NCI-H1092 (cell line): Measurements from ENCODE around the gene U2AF1L4.

Experiments
- DNase-seq: peaks from one replicate; lab custom pipeline; 2025; lab: John Stamatoyannopoulos, UW

The U2AF1L4 gene

DNA sequence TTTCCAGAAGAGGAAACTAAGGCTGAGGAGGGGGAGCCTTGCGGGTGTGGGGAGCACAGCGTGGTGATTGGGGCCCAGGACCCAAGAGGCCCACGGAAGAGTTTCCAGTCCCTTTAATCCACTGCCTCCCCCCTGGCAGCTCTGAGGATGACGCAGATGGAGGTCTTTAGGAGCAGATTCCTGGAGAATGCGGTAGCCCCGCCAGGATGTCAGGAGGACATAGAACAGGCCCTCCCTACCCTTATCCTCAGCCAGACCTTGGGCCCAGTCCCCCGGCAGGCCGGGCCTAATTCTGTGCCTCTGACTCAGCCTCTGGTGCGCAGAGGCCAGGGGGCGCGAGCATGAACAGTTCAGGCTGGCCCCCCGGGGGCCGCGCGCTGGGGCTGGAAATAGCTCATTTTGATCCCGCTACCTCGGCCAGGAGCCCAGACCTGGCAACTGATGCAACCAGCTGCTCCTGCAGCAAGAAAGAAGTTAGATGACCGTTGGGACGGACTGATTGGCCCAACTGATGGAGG, 12.1 kb upstream of the U2AF1L4 start:
- peak; percentile 63 for DNase-seq

DNA sequence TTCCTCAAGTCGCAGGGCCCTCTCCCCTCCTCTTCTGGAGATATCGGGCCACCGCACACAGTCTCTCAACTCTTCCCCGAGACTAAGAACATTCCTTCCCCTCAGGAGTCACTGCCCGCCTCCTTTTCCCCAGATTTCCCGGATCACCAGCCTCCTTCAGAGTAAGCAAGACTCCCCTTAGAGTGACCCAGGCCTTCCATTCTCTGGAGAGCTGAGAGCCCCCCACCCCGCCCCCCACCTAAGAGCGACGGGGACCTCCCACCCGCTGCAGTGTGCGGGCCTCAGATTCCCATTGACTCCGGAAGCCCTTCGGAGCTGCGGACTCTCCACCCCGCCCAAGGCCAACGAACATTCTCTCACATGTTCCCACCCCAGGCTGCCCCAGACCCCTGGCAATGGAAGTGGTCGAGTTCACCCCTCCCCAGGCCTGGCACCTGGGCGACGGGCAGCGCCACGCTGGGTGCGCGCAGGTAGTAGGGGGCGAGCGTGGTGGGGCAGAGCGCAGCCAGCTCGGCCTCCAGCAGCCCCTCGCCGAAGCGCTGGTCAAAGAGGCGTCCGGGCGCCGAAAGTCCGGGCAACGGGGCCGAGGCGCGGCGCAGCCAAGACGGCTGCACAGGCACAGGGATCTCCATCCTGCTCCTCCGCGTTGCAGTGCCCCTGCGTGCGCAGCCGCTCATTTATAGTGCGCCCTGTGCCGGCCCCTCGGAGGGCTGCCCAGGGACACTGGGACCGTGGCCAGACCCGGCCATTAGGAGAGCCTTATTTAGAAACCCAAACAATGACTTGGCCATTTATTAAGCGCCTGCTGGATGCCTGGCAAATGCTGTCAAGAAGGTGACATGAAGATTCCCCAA, 11.4 kb upstream of the U2AF1L4 start, which contains the start of gene HSPB6:
TSS of gene HSPB6 (minus strand) at position 653 of the 854 bp plus-strand sequence. CDS start at position 632, 21 bp downstream.
- no peak for DNase-seq

DNA sequence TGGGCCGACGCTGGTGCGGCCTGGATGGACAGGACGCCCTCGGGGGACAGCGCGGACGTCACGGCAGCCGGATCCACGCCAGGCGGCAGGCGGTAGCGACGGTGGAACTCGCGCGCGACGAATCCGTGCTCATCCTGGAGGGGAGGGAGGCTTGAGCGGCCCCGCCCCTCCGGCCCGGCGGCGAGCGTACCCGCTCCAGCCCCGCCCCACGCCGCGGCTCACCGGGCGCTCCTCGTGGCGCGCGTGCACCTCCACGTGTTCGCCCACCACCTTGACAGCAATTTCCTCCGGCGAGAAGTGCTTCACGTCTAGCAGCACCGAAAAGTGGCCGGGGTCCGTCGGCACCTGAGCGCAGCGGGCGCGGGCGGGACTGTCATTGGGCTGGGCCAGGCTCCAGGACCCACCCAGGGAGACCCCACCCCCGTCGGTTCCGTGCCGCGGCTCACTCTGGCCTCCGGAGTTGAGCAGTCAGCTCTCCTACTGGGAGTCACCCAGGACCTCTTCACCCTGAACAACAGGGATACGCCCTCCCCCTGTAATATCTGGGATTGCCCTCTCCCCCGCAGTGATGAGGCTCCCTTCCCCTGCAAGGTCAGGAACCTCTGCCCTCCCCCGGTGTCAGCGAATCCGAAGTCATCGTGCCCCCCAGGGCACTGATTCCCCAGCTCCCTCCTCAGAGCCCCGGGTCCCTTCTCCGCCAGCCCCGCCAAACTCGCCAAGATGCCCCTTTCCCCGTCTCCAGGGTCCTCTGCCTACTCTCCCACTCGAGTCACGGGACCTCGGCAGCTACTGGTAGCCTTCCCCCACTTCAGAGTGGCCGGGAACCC, 10.5 kb upstream of the U2AF1L4 start:
- DNase-seq = no peak

DNA sequence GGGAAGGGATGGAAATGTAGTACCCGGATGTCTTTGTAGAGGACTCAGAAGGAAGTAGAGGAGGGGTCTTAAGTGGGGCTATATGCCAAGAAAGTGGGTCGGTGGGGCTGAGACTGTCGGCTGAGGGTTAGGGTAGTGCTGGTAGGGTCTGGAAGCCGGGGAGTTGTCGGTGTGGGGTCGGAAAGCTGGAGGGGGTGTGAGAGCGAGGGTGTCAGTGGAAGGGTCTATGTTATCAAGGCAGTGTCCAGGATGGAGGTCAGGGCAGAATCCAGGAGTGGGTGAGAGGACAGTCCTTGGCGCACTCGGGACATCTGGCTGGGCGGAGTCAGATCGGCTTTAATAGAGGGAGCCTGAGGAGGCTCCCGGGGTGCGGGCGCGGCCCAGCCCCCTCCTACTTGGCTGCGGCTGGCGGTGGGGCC, 9.9 kb upstream of the U2AF1L4 start:
- no peak for DNase-seq

DNA sequence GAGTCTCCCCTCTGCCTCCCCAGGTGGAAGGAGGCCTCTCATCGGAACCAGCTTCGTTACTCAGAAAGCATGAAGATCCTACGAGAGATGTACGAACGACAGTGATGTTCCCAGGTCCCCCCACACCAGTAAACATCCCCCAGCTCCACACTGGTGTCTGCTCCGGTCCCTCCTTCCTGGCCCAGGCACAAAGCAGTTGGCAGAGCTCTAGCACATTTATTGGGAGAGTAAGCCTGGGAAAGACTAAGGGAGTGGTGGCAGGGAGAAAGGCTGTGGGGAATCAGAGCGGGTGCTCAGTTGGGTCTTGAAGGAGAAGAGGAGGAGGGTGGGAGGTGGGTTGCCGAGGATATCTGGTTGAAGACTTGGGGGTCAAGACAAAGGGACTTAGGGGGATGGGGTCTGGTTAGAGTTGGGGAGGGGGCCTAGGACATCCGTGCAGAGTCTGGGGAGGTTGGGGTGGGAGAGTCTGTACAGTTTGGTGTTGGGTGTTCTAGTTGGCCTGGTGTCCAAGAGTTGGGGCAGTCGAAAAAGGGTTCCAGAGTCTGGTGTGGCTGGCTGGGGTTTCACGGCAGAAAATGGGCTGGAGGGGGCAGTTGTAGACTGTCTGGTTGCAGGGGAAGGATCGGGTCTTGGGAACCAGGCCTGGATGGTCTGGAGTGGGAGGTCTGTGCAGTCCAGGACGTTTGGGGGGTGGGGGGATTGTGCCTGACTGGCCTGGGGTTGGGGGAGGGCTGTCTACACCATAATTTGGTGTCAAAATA, 9.3 kb upstream of the U2AF1L4 start:
- DNase-seq = no peak

DNA sequence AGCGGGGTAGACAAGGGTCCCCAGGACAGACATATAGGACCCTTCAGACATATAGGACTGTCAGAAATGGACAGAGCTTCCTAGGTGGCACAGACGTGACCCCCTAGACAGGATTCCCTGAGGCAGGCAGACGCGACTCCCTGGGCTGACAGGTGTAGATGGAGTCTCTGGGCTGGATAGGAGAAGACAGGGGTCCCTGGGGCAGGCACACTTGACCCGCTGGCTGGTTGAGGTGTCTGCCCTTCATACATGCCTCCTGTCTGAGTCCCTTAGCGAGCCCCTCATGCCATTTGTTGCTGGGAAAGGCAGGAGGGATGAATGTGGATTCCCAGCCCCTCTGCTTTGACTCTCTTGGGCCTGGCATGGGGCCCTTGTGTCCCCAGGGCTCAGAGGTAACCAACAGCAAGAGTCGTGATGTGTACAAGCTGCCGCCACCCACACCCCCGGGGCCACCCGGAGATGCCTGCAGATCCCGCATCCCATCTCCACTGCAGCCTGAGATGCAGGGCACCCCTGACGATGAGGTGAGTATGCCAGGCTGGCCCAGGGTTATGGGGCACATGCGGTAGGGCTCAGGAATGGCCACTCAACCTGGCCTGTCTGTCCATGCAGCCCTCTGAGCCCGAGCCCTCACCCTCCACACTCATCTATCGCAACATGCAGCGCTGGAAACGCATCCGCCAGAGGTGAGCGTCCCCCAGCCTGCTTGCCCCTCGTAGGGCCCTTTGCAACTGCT, 8.6 kb upstream of the U2AF1L4 start:
- no peak for DNase-seq

DNA sequence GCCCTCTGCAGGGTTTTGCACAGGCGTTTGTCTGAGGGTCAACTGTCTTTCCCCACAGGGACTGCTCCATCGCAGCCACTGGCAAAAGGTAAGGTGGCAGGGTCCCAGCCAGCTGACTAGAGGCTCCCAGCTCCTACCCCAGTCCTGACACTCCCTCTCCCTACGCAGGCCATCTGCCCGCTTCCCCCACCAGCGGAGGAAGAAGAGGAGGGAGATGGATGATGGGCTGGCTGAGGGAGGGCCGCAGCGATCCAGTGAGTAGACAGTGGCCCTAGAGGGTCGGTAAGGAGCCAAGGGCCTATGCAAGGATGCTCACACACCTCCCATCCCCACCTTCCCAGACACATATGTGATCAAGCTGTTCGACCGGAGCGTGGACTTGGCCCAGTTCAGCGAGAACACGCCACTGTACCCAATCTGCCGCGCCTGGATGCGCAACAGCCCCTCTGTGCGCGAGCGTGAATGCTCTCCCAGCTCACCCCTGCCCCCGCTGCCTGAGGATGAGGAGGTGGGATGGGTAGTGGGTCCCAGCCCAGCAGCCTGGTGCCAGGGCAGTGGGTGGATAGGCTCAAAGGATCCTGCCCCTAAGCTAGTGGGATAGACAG, 7.6 kb upstream of the U2AF1L4 start:
- DNase-seq = no peak

DNA sequence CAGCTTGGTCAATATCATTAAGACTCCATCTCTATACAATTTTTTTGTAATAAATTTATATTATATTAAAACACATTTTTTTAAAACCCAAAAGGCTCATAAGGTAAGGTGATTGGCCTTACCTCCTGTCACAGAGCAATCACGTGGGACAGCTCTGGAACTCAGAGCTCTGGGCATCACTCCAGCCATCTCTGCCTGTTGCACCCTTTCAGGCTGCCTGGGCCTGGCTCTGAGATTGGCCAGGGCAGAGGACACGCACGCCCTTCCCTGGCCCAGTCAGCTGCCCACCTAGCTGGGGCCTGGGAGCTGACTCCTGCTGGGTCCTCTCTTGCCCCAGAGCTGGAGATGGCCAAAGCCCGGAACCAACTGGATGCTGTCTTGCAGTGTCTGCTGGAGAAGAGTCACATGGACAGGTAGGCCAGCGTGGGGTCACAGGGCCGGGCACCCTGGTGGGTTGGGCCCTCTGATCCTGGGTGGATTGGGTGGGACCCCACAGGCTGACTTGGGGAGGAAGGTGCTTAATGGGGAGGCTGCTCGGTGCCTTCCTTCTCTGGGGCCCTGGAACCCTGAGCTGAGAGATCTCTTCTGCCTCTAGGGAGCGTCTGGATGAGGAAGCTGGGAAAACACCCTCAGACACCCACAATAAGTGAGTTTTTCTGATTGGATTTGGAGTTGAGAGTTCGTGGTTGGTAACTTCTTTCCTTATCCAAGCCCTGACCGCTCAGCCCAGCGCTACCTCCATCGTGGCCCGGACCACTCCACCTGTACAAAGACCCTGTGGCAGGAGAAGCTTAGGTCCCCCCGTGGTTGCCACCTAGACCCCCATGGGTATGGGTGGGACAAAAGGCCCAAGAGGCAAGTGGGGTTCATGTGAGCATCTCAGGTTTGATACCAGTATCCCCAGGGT, 6.9 kb upstream of the U2AF1L4 start:
- DNase-seq = no peak

DNA sequence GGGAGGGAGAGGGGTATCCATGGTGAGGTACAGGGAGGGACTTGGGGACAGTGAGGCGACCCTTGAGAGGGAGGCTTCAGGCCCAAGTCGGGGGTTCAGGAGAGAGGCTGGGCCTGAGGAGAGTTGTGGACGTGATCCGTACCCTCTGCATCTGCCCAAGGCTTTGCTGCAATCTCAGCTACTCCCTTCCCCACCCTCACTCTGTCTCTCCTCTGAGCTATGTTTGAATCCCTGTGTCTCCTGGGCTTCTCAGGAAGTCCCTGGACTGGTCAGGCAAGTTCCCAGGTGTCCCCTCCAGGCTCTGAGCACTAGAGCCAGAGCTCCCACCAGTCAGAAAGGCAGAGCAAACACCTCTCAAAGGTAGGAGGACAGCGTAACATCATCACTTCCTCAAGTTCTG, 4.9 kb upstream of the U2AF1L4 start:
- DNase-seq = no peak

DNA sequence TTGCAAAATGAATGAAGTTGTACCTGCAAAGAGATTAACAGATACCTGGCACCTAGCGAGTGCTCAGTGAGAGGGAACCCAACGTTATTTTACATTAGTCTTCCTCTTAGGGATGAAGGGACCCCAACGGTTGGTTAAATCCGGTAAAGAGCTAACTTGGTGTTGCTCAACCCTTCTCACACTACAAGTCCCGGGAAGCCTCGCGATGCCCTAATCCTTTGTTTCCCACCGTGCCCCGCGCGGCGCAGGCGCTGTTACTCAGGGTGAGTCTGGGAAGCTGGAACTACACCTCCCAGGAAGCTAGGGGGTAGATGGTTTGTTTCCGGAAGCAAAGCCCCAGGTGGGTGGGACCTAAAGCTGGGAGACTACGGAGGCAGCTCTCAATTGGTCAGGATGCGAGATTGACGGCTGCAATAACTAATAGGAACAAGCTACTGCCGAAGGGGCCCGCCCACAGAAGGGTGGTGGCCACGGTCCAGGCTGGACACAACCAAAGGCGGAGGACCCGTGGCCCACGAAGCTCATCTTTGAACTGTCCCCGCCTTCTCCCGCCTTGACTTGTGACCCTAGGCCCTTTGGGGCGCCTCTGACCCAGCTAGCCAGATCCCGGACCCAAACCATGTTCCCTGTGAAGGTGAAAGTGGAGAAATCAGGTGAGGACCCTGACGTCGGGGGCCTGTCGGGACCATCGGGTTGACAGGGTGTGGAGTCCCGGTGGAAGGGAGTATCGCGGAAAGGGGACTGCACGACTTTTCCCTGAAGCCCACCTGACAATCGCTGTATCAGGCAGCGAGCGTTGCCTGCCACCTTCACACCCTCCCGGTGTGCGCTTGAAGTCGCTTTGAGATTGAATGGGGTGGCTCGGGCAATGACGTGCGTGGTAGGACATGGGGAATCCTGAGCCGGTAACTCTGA, 3.1 kb upstream of the U2AF1L4 start, which contains the start of gene LIN37:
TSS of gene LIN37 (plus strand) at position 471 of the 915 bp plus-strand sequence. CDS start at position 620, 149 bp downstream.
- peak; percentile 95 for DNase-seq

DNA sequence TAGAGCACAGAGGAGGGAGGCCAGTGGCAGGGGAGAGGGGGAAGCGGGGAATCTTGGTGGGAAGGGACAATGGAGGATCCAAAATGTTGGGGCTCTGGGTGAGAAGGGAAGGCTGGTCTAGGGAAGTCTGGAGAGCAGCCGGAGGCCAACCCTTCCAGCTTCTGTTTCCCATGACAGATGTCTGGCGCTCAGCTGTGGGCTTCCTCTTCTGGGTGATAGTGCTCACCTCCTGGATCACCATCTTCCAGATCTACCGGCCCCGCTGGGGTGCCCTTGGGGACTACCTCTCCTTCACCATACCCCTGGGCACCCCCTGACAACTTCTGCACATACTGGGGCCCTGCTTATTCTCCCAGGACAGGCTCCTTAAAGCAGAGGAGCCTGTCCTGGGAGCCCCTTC, 1.3 kb upstream of the U2AF1L4 start:
- no peak for DNase-seq

DNA sequence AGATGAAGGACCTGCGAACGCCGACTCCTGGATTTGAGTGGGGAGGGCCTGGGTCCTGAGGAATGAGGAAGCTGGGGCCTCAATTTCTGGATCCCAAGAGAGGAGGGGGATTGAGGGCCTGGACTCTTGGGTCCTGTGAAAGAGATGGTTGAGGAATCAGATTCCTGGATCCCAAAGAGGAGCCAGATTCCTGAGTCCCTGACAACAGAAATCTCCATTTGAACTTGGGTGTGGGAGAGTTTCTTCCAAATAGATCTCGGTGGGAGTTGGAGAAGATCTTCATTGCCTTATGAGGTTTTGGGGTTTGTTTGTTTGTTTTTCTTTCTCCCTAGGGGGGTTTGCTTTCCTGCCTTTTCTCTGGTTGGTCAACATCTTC, 857 bp upstream of the U2AF1L4 start:
- no peak for DNase-seq

DNA sequence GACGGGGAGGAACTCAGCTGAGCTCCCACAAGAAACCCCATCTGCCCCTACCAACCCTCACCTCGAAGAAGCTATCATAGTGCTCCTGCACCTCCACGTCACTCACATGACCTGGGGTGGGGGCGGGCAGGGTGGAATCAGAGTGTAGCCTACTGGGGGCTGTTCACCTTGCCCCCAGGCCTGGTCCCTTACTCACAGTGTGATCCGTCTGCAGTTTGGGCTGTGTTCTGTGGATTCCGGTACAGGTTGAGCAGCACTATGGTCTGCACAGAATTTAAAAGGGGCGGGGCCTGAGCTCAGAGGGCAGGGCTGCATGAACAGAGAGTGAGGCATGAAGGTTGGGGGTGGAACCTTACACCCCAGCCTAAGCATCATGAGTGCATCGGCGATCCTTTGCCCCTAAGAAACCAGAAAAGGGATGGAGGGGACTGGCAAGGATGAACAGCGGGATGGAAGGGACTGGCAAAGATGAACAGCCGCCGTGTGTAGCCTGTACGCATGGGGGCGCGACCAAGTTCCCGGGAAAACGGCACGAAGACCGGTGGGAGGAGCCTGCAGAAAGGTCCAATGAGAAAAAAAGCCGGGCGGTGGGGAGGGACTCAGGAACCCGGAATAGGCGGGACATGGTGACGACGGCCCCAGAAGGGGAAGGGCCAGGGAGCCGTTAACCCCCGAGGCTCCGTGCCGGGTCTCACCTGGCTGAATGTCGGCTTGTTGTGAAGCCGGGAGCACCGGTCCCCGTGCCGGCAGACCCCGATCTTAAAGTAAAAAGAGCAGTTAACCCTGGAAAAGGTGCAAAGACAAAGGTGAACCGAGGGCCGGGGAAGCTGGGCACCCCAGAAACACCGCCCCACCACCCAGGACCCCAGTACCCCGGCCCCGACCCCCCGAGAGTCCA, 539 bp downstream of the U2AF1L4 start:
- DNase-seq = peak; percentile 90

DNA sequence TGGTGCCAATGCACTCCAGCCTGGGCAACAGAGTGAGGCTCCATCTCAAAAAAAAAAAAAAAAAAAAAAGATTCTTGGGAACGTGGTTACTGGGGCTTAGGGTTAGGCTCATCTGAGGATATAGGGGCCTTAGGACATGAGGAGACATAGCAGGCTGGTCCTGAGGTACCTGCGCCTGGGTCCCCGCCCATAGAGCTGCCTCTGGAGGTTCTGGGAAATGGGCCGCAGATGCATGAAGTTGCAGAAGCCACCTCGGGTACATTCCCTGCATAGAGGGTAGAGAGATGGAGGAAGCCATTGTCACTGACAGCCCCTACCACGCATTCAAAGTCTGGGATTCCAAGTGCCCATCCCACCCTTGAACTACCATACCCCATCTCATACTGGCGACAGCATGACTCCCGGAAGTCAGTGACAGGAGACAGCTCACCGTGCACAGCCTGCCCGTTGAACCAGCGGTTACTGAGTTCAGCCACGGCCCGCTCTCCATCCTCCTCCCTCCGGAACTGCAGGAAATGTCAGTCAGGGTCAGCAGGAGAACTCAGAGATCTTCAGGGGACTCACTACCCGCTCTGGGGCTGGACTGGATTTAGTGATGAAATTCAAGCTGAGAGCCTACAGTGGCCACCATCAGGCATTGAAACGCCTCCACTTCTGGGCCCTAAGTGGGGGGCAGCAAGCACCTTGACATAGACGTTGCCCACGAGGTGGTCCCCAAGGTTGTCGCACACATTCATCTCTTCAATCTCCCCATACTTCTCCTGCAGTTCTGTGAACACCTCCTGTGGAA, 1.4 kb downstream of the U2AF1L4 start:
- DNase-seq = no peak

DNA sequence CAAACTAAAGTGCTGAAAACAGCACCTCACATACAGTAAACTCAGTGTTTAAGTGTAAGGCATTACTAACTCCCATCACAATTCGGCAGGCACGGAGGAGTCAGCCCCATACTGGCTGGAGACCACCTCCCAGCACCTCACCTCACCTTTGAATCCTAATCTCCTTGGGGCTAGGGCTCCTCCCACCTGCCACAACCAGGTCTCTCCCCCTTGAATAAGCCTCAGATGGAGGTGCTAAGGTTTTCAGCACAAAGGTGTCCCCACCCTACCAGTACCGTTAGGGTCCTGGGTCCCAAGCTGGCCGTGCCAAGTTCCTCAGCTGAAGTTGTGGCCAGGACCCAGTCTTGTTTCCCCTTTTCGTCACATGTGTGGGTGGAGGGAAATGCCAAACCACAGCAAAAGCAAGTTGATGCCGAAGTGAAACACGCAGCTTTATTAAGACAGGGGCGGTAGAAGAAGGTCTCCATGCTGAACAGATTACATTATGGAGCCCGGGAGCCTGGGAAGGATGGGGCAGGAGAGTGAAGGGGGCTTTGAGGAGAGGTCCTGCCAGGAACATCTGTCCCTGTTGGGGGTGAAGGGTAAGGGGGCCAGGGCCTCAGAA, 3.0 kb downstream of the U2AF1L4 start, which contains the start of gene IGFLR1:
TSS of gene IGFLR1 (minus strand) at position 332 of the 604 bp plus-strand sequence. CDS start 1,272 bp downstream, outside the sequence.
- no peak for DNase-seq

DNA sequence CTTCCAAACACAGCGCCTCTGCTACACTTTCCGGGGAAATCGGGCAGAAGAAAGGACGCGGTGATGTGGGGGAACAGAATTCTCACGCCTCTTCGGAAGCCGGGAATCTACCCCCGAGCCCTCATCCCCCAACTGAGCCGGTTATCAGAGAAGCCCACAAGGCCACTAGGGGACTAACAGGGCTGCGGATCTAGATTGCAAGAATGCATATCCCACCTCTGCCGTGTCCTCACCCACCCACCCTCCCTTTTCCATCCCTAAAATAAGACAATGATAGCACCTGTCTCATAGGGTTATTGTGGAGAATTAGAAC, 4.1 kb downstream of the U2AF1L4 start:
- no peak for DNase-seq
